IMR-90 (cell line): ENCODE measurements around the gene PIGN.

Source experiments
- CEBPB ChIP-seq: IDR thresholded peaks from 2 replicates; pipeline ENCODE4 v1.6.1; 2012; ENCODE audit warnings: low read depth, low read length, improper control_type of control experiment
- CTCF ChIP-seq: conservative IDR thresholded peaks from 2 replicates; pipeline ENCODE4 v1.5.1; 2012; ENCODE audit warnings: mild to moderate bottlenecking, low read depth, low read length, improper control_type of control experiment
- POLR2A ChIP-seq: IDR thresholded peaks from 2 replicates; pipeline ENCODE4 v1.6.1; 2012; ENCODE audit warnings: mild to moderate bottlenecking, low read depth, low read length

- TF ChIP-seq CTCF, result no peak
- no peak for TF ChIP-seq POLR2A
- TF ChIP-seq CEBPB, result no peak
Observed at GRCh38 chr18:61991836-61992235, 195.0 kb downstream of the PIGN start.
